ENCODE results near the gene CFAP161. TPM values are rescaled to one million over a fixed set of nuclear protein-coding genes. Genes with fewer than 3 reads are reported as not detected.

CFAP161 gene
- total and polyA plus RNA-seq, 9 of the 15 experiments (the other 6 are each of a cell fraction or from before 2014, with no cell fraction given): 25.8 to 83.3 (median 75.6) TPM

DNA sequence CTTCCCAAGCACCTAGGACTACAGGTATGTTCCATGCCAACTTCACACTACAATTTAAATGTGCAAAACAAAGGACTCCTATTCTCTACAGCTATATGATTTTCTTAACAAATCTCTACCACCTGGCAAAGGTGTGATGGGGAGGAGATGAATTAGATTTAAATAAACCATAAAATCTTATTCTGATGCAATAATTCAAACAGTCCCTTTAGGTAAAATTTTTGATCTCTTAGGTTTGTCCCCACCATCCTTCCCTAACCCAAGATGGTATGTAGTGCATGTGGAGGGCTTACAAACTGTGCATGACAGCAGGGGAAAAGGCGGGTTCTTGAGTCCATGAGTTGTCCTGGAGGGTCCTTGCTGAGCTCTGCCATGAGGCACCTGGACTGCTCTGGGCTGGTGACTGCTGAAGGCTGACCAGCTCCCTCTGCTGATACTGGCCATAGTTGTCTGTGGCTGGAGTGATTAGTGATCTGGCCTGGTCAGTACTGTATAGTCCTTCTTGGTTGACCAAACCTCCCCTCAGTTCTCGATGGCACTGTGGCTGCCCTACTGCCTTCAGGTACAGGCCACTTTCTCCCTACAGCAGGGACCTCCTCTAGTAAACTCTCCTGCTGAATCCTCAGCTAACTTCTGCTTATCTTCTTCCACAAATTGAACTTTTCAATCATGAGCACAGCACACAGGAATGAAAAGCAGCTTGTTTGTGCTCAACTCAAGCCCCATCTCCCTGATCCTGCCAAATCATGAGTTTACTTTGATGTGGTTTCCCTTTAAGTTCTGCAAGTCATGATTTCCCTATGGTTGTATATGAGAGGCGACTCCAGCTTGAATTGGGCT is 30.1 kb downstream of the CFAP161 start (continued):
- TF ChIP-seq, protein P1, sequence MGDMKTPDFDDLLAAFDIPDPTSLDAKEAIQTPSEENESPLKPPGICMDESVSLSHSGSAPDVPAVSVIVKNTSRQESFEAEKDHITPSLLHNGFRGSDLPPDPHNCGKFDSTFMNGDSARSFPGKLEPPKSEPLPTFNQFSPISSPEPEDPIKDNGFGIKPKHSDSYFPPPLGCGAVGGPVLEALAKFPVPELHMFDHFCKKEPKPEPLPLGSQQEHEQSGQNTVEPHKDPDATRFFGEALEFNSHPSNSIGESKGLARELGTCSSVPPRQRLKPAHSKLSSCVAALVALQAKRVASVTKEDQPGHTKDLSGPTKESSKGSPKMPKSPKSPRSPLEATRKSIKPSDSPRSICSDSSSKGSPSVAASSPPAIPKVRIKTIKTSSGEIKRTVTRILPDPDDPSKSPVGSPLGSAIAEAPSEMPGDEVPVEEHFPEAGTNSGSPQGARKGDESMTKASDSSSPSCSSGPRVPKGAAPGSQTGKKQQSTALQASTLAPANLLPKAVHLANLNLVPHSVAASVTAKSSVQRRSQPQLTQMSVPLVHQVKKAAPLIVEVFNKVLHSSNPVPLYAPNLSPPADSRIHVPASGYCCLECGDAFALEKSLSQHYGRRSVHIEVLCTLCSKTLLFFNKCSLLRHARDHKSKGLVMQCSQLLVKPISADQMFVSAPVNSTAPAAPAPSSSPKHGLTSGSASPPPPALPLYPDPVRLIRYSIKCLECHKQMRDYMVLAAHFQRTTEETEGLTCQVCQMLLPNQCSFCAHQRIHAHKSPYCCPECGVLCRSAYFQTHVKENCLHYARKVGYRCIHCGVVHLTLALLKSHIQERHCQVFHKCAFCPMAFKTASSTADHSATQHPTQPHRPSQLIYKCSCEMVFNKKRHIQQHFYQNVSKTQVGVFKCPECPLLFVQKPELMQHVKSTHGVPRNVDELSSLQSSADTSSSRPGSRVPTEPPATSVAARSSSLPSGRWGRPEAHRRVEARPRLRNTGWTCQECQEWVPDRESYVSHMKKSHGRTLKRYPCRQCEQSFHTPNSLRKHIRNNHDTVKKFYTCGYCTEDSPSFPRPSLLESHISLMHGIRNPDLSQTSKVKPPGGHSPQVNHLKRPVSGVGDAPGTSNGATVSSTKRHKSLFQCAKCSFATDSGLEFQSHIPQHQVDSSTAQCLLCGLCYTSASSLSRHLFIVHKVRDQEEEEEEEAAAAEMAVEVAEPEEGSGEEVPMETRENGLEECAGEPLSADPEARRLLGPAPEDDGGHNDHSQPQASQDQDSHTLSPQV (IDR thresholded peaks at IDR 0.05): peak; percentile 78; the same call in 1 of the 2 replicates
- no peak for TF ChIP-seq ADNP (tag; IDR thresholded peaks at IDR 0.05)
- no peak for TF ChIP-seq ZNF175 (CRISPR knock-in tag; IDR thresholded peaks at IDR 0.05; ENCODE audit: low read depth)
- no peak for TF ChIP-seq FOXA1 (IDR thresholded peaks at IDR 0.05; ENCODE audit: borderline replicate concordance)
- TF ChIP-seq CC2D1A (IDR thresholded peaks at IDR 0.05): no peak
- no peak for TF ChIP-seq ERF (CRISPR knock-in tag; IDR thresholded peaks at IDR 0.05)
- no peak for TF ChIP-seq RBFOX2 (IDR thresholded peaks at IDR 0.05; ENCODE audit: low read depth, low read length)
- TF ChIP-seq SIN3A (IDR thresholded peaks at IDR 0.05; ENCODE audit: borderline replicate concordance in 2 of 2, control insufficient read depth in 1 of 2, low read depth in 2 of 2, low read length in 2 of 2): no peak
- TF ChIP-seq SP2 (IDR thresholded peaks at IDR 0.05; ENCODE audit: extremely low read depth, low read depth, low read length, poor library complexity, severe bottlenecking): no peak
- peak; percentile 85 for TF ChIP-seq MAFF (IDR thresholded peaks at IDR 0.05; ENCODE audit: low read length)
- no peak for TF ChIP-seq CHD1 (IDR thresholded peaks at IDR 0.05; ENCODE audit: low read length)
- TF ChIP-seq NFIX (CRISPR knock-in tag; IDR thresholded peaks at IDR 0.05; ENCODE audit: low read depth): no peak
- TF ChIP-seq XRCC5 (IDR thresholded peaks at IDR 0.05; ENCODE audit: low read depth, low read length): no peak
- TF ChIP-seq, protein P2, sequence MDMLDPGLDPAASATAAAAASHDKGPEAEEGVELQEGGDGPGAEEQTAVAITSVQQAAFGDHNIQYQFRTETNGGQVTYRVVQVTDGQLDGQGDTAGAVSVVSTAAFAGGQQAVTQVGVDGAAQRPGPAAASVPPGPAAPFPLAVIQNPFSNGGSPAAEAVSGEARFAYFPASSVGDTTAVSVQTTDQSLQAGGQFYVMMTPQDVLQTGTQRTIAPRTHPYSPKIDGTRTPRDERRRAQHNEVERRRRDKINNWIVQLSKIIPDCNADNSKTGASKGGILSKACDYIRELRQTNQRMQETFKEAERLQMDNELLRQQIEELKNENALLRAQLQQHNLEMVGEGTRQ (CRISPR knock-in tag; IDR thresholded peaks at IDR 0.05): no peak
- no peak for TF ChIP-seq KLF13 (tag; IDR thresholded peaks at IDR 0.05; ENCODE audit: borderline replicate concordance, low read depth)
- TF ChIP-seq NR3C1 (CRISPR knock-in tag; IDR thresholded peaks at IDR 0.05): no peak
- TF ChIP-seq RBM22 (IDR thresholded peaks at IDR 0.05; ENCODE audit: low read depth, low read length, poor library complexity, severe bottlenecking): no peak
- TF ChIP-seq STAG1 (CRISPR knock-in tag; IDR thresholded peaks at IDR 0.05; ENCODE audit: borderline replicate concordance): no peak
- TF ChIP-seq SIX5 (IDR thresholded peaks at IDR 0.05; ENCODE audit: borderline replicate concordance in 1 of 2, insufficient read depth in 1 of 2, low read depth in 1 of 2, low read length in 2 of 2): no peak
- TF ChIP-seq ZNF707 (CRISPR knock-in tag; conservative IDR thresholded peaks at IDR 0.05): no peak
- TF ChIP-seq, protein P3, sequence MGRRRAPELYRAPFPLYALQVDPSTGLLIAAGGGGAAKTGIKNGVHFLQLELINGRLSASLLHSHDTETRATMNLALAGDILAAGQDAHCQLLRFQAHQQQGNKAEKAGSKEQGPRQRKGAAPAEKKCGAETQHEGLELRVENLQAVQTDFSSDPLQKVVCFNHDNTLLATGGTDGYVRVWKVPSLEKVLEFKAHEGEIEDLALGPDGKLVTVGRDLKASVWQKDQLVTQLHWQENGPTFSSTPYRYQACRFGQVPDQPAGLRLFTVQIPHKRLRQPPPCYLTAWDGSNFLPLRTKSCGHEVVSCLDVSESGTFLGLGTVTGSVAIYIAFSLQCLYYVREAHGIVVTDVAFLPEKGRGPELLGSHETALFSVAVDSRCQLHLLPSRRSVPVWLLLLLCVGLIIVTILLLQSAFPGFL (CRISPR knock-in tag; IDR thresholded peaks at IDR 0.05): no peak
- no peak for TF ChIP-seq PTRF (tag; IDR thresholded peaks at IDR 0.05)
